ENCODE data around the gene HTD2. TPM values are rescaled to one million over a fixed set of nuclear protein-coding genes. Genes with fewer than 3 reads are reported as not detected.
"Not testable (repeated sequence)": the region's sequence is repeated elsewhere in the genome, so short reads cannot be mapped to it uniquely, and the experiment has no call there.

Gene HTD2
- total RNA-seq, 2 donors from 2014 or later: 13.9 TPM; not detected in 1

- peak; percentile 69 for ATAC-seq (ENCODE audit: insufficient number of reproducible peaks, low FRiP score, low read depth)
- Histone ChIP-seq H3K27ac (peak overlapping the region in 1 of 2 donors; percentile 47), H3K4me1 (ENCODE audit: control insufficient read depth in 1 of 2, low read depth in 2 of 2) (peaks cover 0 to 10% of the 10 kb centered on the region in 2 donors), H3K27me3 (replicated peaks; ENCODE audit: insufficient read depth) (no peaks in the 10 kb centered on the region), H3K4me3 (no peak overlapping the region), H3K9me3 (no peaks in the 10 kb centered on the region), H3K36me3 (peaks cover 8% of the 10 kb centered on the region)
- no peak for DNase-seq (ENCODE audit: low spot score)
- TF ChIP-seq, protein P1, sequence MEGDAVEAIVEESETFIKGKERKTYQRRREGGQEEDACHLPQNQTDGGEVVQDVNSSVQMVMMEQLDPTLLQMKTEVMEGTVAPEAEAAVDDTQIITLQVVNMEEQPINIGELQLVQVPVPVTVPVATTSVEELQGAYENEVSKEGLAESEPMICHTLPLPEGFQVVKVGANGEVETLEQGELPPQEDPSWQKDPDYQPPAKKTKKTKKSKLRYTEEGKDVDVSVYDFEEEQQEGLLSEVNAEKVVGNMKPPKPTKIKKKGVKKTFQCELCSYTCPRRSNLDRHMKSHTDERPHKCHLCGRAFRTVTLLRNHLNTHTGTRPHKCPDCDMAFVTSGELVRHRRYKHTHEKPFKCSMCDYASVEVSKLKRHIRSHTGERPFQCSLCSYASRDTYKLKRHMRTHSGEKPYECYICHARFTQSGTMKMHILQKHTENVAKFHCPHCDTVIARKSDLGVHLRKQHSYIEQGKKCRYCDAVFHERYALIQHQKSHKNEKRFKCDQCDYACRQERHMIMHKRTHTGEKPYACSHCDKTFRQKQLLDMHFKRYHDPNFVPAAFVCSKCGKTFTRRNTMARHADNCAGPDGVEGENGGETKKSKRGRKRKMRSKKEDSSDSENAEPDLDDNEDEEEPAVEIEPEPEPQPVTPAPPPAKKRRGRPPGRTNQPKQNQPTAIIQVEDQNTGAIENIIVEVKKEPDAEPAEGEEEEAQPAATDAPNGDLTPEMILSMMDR (IDR thresholded peaks at IDR 0.05): no peak
These were observed 34.3 kb upstream of the HTD2 start for GRCh38 chr3:58271901-58272501.

GRCh38 chr3:58272891-58273290 is 33.4 kb upstream of the HTD2 start:
- no peak overlapping the region for H3K4me3 ChIP-seq
- TF ChIP-seq, protein P1 (IDR thresholded peaks at IDR 0.05): no peak
- H3K36me3 ChIP-seq: peaks cover 5% of the 10 kb centered on the region
- H3K4me1 ChIP-seq (ENCODE audit: control insufficient read depth in 1 of 2, low read depth in 2 of 2): peaks cover 0 to 10% of the 10 kb centered on the region in 2 donors
- H3K27ac ChIP-seq: peak overlapping the region in 1 of 2 donors; percentile 47
- H3K27me3 ChIP-seq (replicated peaks; ENCODE audit: insufficient read depth): no peaks in the 10 kb centered on the region
- no peaks in the 10 kb centered on the region for H3K9me3 ChIP-seq
- DNase-seq (ENCODE audit: low spot score) (no peak), ATAC-seq (ENCODE audit: insufficient number of reproducible peaks, low FRiP score, low read depth) (no peak)

GRCh38 chr3:58273362-58273761 is 33.0 kb upstream of the HTD2 start:
- H3K4me1 ChIP-seq (ENCODE audit: control insufficient read depth in 1 of 2, low read depth in 2 of 2): peaks cover 0 to 10% of the 10 kb centered on the region in 2 donors
- H3K27me3 ChIP-seq (replicated peaks; ENCODE audit: insufficient read depth); ATAC-seq (ENCODE audit: insufficient number of reproducible peaks, low FRiP score, low read depth); H3K9me3 ChIP-seq; DNase-seq (ENCODE audit: low spot score); H3K36me3 ChIP-seq; H3K4me3 ChIP-seq: not testable (repeated sequence)
- H3K27ac ChIP-seq: peak overlapping the region in 1 of 2 donors; percentile 47

DNA sequence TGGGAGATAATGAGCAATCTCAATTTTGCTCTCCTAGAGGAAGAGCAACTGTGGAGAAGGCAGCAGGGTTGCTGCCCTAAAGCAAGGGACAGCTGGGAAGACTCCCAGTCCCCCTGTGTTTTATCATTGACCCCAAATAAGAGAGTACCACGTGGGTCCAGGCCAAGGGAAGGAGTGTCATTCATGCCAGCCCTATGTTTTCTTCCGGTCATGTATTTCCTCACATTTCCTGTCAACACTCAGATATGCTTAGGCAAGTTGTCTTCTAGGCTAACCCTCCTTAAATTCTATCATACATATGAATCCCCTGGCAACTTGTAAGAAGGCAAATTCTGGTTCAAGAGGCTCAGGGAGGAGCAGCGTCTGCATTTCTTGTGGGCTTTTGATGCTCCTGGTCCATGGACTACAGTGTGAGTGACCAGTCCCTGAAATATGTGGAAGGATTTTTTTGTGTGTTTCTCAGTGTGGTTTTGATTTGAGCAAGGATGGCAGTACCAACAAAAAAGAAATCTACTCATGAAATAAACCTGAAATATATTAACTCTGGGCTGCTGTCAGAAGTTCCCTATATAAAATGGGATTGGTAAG is 32.2 kb upstream of the HTD2 start:
- ATAC-seq (ENCODE audit: insufficient number of reproducible peaks, low FRiP score, low read depth) (no peak), DNase-seq (ENCODE audit: low spot score) (no peak)
- Histone ChIP-seq H3K4me1 (ENCODE audit: control insufficient read depth in 1 of 2, low read depth in 2 of 2) (peaks cover 0 to 10% of the 10 kb centered on the region in 2 donors), H3K36me3 (peaks cover 5% of the 10 kb centered on the region), H3K4me3 (no peak overlapping the region), H3K27ac (no peak overlapping the region), H3K9me3 (no peaks in the 10 kb centered on the region), H3K27me3 (replicated peaks; ENCODE audit: insufficient read depth) (no peaks in the 10 kb centered on the region)
- TF ChIP-seq, protein P1 (IDR thresholded peaks at IDR 0.05): no peak

- Histone ChIP-seq H3K36me3 (peaks cover 14% of the 10 kb centered on the region), H3K27ac (no peak overlapping the region), H3K4me3 (no peak overlapping the region), H3K9me3 (no peaks in the 10 kb centered on the region), H3K4me1 (ENCODE audit: control insufficient read depth in 1 of 2, low read depth in 2 of 2) (no peaks in the 10 kb centered on the region), H3K27me3 (replicated peaks; ENCODE audit: insufficient read depth) (no peaks in the 10 kb centered on the region)
- no peak for DNase-seq (ENCODE audit: low spot score)
- TF ChIP-seq, protein P1 (IDR thresholded peaks at IDR 0.05): no peak
- ATAC-seq (ENCODE audit: insufficient number of reproducible peaks, low FRiP score, low read depth): no peak
These were observed 25.3 kb upstream of the HTD2 start for GRCh38 chr3:58281069-58281468.

Measured in thoracic aorta (tissue), 2 donors.